ENCODE results near the gene RALGDS. TPM values are rescaled to one million over a fixed set of nuclear protein-coding genes. Genes with fewer than 3 reads are reported as not detected.
A peak's percentile ranks its signal among the peaks of the same experiment; 100 is the strongest.

Gene RALGDS
- total RNA-seq, 2 experiments from 2014 or later: 130 to 134 TPM

- no peaks in the 10 kb centered on the region for H3K27me3 Mint-ChIP-seq
- H3K9me3 Mint-ChIP-seq: no peaks in the 10 kb centered on the region
- DNase-seq (no peak), ATAC-seq (ENCODE audit: low read depth) (no peak)
- POLR2A ChIA-PET: interaction anchor here (1.0 to 4.4 kb wide), 2 partner anchors 27 kb away, joined by 5 to 22 read pairs; no protein-coding TSS in a partner anchor
- H3K27ac Mint-ChIP-seq: no peak overlapping the region
- peaks cover 50% of the 10 kb centered on the region for H3K4me1 Mint-ChIP-seq
- no peak overlapping the region for H3K4me3 Mint-ChIP-seq
- no peaks in the 10 kb centered on the region for H3K36me3 Mint-ChIP-seq
Observed at GRCh38 chr9:133117271-133118178, 3.5 kb downstream of the RALGDS start.

- no peak overlapping the region for H3K4me3 Mint-ChIP-seq
- H3K36me3 Mint-ChIP-seq: no peaks in the 10 kb centered on the region
- no peaks in the 10 kb centered on the region for H3K9me3 Mint-ChIP-seq
- ATAC-seq (ENCODE audit: low read depth) (no peak), DNase-seq (no peak)
- POLR2A ChIA-PET: interaction anchor here (1.1 to 4.4 kb wide), 2 partner anchors 17 to 28 kb away, joined by 3 to 22 read pairs; no protein-coding TSS in a partner anchor
- H3K4me1 Mint-ChIP-seq: peaks cover 43% of the 10 kb centered on the region
- no peaks in the 10 kb centered on the region for H3K27me3 Mint-ChIP-seq
- H3K27ac Mint-ChIP-seq: no peak overlapping the region
Observed at GRCh38 chr9:133116346-133117231, 4.5 kb downstream of the RALGDS start.

GRCh38 chr9:133115604-133116345 is 5.3 kb downstream of the RALGDS start:
- ATAC-seq (ENCODE audit: low read depth): peak; percentile 73
- Mint-ChIP-seq H3K4me3 (peak overlapping the region; percentile 5), H3K4me1 (peaks cover 39% of the 10 kb centered on the region), H3K9me3 (no peaks in the 10 kb centered on the region), H3K27ac (peak overlapping the region; percentile 70), H3K27me3 (no peaks in the 10 kb centered on the region), H3K36me3 (no peaks in the 10 kb centered on the region)
- POLR2A ChIA-PET: interaction anchor here (1.1 to 4.4 kb wide), 5 partner anchors 18 to 85 kb away, joined by 3 to 22 read pairs (median 3); partner anchors contain the start of gene GTF3C5
- DNase-seq: no peak

- Mint-ChIP-seq H3K4me3 (peak overlapping the region; percentile 39), H3K4me1 (peaks cover 38% of the 10 kb centered on the region), H3K27me3 (no peaks in the 10 kb centered on the region), H3K9me3 (no peaks in the 10 kb centered on the region), H3K27ac (peak overlapping the region; percentile 72), H3K36me3 (peaks cover 4% of the 10 kb centered on the region)
- POLR2A ChIA-PET: interaction anchor here (1.1 to 4.4 kb wide), 6 partner anchors 19 to 84 kb away, joined by 3 to 22 read pairs (median 4); partner anchors contain the start of gene GTF3C5
- ATAC-seq (ENCODE audit: low read depth): peak; percentile 54
- DNase-seq: no peak
Observed at GRCh38 chr9:133114886-133115603, 6.0 kb downstream of the RALGDS start.

- no peak overlapping the region for H3K4me3 Mint-ChIP-seq
- peak overlapping the region; percentile 81 for H3K27ac Mint-ChIP-seq
- no peaks in the 10 kb centered on the region for H3K27me3 Mint-ChIP-seq
- peaks cover 37% of the 10 kb centered on the region for H3K4me1 Mint-ChIP-seq
- H3K9me3 Mint-ChIP-seq: no peaks in the 10 kb centered on the region
- POLR2A ChIA-PET: interaction anchor here (1.1 to 4.4 kb wide), 4 partner anchors 19 to 84 kb away, joined by 3 to 22 read pairs (median 4); partner anchors contain the start of gene GTF3C5
- peaks cover 8% of the 10 kb centered on the region for H3K36me3 Mint-ChIP-seq
- DNase-seq: no peak
- ATAC-seq (ENCODE audit: low read depth): no peak
Observed at GRCh38 chr9:133113949-133114885, 6.8 kb downstream of the RALGDS start.

GRCh38 chr9:133113163-133113948 is 7.7 kb downstream of the RALGDS start:
- DNase-seq (no peak), ATAC-seq (ENCODE audit: low read depth) (no peak)
- Mint-ChIP-seq H3K27me3 (no peaks in the 10 kb centered on the region), H3K27ac (peak overlapping the region; percentile 81), H3K36me3 (peaks cover 9% of the 10 kb centered on the region), H3K4me1 (peaks cover 35% of the 10 kb centered on the region), H3K9me3 (no peaks in the 10 kb centered on the region), H3K4me3 (peak overlapping the region; percentile 24)
- POLR2A ChIA-PET: interaction anchor here (1.1 to 4.4 kb wide), 4 partner anchors 20 to 83 kb away, joined by 3 to 22 read pairs (median 4); partner anchors contain the start of gene GTF3C5

- no peaks in the 10 kb centered on the region for H3K27me3 Mint-ChIP-seq
- no peak overlapping the region for H3K4me3 Mint-ChIP-seq
- H3K27ac Mint-ChIP-seq: peak overlapping the region; percentile 25
- H3K9me3 Mint-ChIP-seq: no peaks in the 10 kb centered on the region
- peaks cover 9% of the 10 kb centered on the region for H3K36me3 Mint-ChIP-seq
- ATAC-seq (ENCODE audit: low read depth) (no peak), DNase-seq (no peak)
- H3K4me1 Mint-ChIP-seq: peaks cover 32% of the 10 kb centered on the region
- POLR2A ChIA-PET: interaction anchor here (1.1 kb wide), 1 partner anchor 23 kb away, joined by 3 read pairs; no protein-coding TSS in a partner anchor
Observed at GRCh38 chr9:133112663-133113026, 8.4 kb downstream of the RALGDS start.

GRCh38 chr9:133111808-133112662 is 9.0 kb downstream of the RALGDS start:
- H3K27ac Mint-ChIP-seq: no peak overlapping the region
- H3K9me3 Mint-ChIP-seq: no peaks in the 10 kb centered on the region
- DNase-seq (no peak), ATAC-seq (ENCODE audit: low read depth) (no peak)
- H3K36me3 Mint-ChIP-seq: peaks cover 9% of the 10 kb centered on the region
- POLR2A ChIA-PET: no interaction called here
- no peak overlapping the region for H3K4me3 Mint-ChIP-seq
- H3K27me3 Mint-ChIP-seq: no peaks in the 10 kb centered on the region
- peaks cover 30% of the 10 kb centered on the region for H3K4me1 Mint-ChIP-seq

GRCh38 chr9:133109931-133110650 is 10.9 kb downstream of the RALGDS start:
- no peak for DNase-seq
- H3K4me1 Mint-ChIP-seq: peaks cover 25% of the 10 kb centered on the region
- POLR2A ChIA-PET: interaction anchor here (0.8 kb wide), 1 partner anchor 80 kb away, joined by 3 read pairs; the partner anchor contains the start of gene GTF3C5
- no peak for ATAC-seq (ENCODE audit: low read depth)
- peaks cover 12% of the 10 kb centered on the region for H3K36me3 Mint-ChIP-seq
- no peaks in the 10 kb centered on the region for H3K27me3 Mint-ChIP-seq
- H3K9me3 Mint-ChIP-seq: no peaks in the 10 kb centered on the region
- H3K4me3 Mint-ChIP-seq: no peak overlapping the region
- H3K27ac Mint-ChIP-seq: no peak overlapping the region

All from activated naive CD8-positive, alpha-beta T cell treated with anti-CD3 and anti-CD28 coated beads, Interleukin-2, amount 10 ng/mL, durations not matched to agents 7 days and 5 days (primary cell).